GM12878 (cell line): ENCODE data around the gene UQCRC1. TPM values are rescaled to one million over a fixed set of nuclear protein-coding genes. Genes with fewer than 3 reads are reported as not detected.

Experiments
- ATAC-seq: fragments of 200-7000 bp; cut with Tn5 transposase; 3 replicates; pipeline ENCODE4 v1.9.1; 2020; ENCODE audit warnings: mild to moderate bottlenecking, moderate library complexity
- BruUV-seq: library from RNA; stranded (reverse); fragments of 400-500 nt; replicated peaks from 2 replicates; lab custom pipeline; 2021; lab: Mats Ljungman, UMichigan
- CTCF ChIA-PET: fragments of 300-600 bp; sonication (Branson Sonifier 250); formaldehyde crosslinking; extraction: SDS; loops from one replicate; lab custom pipeline; 2021; ENCODE audit warnings: inconsistent platforms; lab: Yijun Ruan, JAX
- POLR2A ChIA-PET: fragments of 350-600 bp; formaldehyde crosslinking; extraction: SDS; loops from one replicate; lab custom pipeline; 2021; ENCODE audit warnings: inconsistent platforms; lab: Charles Lee
- RAD21 ChIA-PET: fragments of 300-600 bp; sonication (Branson Sonifier 250); formaldehyde crosslinking; loops from one replicate; lab custom pipeline; 2023; ENCODE audit warnings: antibody characterized with exemption; ENCODE audit not compliant: unreplicated experiment; lab: Charles Lee
- SMC1A ChIA-PET: fragments of 300-600 bp; sonication (Branson Sonifier 250); formaldehyde crosslinking; loops from one replicate; lab custom pipeline; 2023; ENCODE audit not compliant: unreplicated experiment, uncharacterized antibody; lab: Charles Lee
- DNase-seq: peaks from one replicate; pipeline ENCODE4 v3.0.0-alpha.2; 2011; ENCODE audit warnings: low read depth, low spot score
- FAIRE-seq: peaks from 3 replicates; lab custom pipeline; 2011; peaks lifted over from hg19 to GRCh38; lab: Jason Lieb, UNC
- H2AFZ ChIP-seq: 2 replicates; pipeline ENCODE4 v1.6.0; 2011; ENCODE audit warnings: low read depth, low read length, control low read depth; ENCODE audit not compliant: control insufficient read depth
- H3K27ac ChIP-seq: 2 replicates; pipeline ENCODE4 v1.5.1; 2011; ENCODE audit warnings: control low read depth; ENCODE audit not compliant: control insufficient read depth, insufficient read depth
- H3K27me3 ChIP-seq, 2 experiments: replicated peaks in 1 of 2; 2 replicates each; pipeline versions ENCODE4 v1.6.0 to v1.6.1; 2011; ENCODE audit warnings: low read length in 1 of 2; ENCODE audit not compliant: control insufficient read depth in 2 of 2, insufficient read depth in 2 of 2
- H3K36me3 ChIP-seq, 2 experiments: 2 replicates each; pipeline ENCODE4 v1.5.1; 2011; ENCODE audit warnings: low read length in 1 of 2; ENCODE audit not compliant: control insufficient read depth in 2 of 2, insufficient read depth in 2 of 2
- H3K4me1 ChIP-seq: 2 replicates; pipeline ENCODE4 v1.6.1; 2011; ENCODE audit warnings: mild to moderate bottlenecking, low read length, moderate library complexity, mixed read lengths; ENCODE audit not compliant: control insufficient read depth, insufficient read depth
- H3K4me2 ChIP-seq: 2 replicates; pipeline ENCODE4 v1.6.0; 2011; ENCODE audit warnings: control low read depth; ENCODE audit not compliant: control insufficient read depth, insufficient read depth
- H3K4me3 ChIP-seq: fragments of 200-600 bp; sonication (generic); 2 replicates; pipeline ENCODE4 v1.5.1; 2016
- H3K79me2 ChIP-seq: 2 replicates; pipeline ENCODE4 v1.6.0; 2011; ENCODE audit warnings: low read length; ENCODE audit not compliant: control insufficient read depth, insufficient read depth
- H3K9ac ChIP-seq: 2 replicates; pipeline ENCODE4 v1.8.0; 2011; ENCODE audit warnings: low read length, control low read depth, mixed read lengths; ENCODE audit not compliant: control insufficient read depth, insufficient read depth
- H3K9me3 ChIP-seq: replicated peaks from 3 replicates; pipeline ENCODE4 v1.5.1; 2011; ENCODE audit warnings: mild to moderate bottlenecking, low read length; ENCODE audit not compliant: control insufficient read depth, insufficient read depth
- H4K20me1 ChIP-seq: 2 replicates; pipeline ENCODE4 v1.6.0; 2011; ENCODE audit not compliant: control insufficient read depth, insufficient read depth
- CEBPB ChIP-seq, 2 experiments: fragments of 150-350 bp in 1 of 2; IDR thresholded peaks; 2 replicates each; pipeline ENCODE4 v1.6.1; 2012 to 2014; ENCODE audit warnings: low read depth in 2 of 2, low read length in 2 of 2, borderline replicate concordance in 1 of 2, inconsistent platforms in 1 of 2
- CHD2 ChIP-seq: IDR thresholded peaks from 2 replicates; pipeline ENCODE4 v1.6.1; 2011; ENCODE audit warnings: low read depth, low read length, improper control_type of control experiment, borderline replicate concordance
- CREM ChIP-seq: IDR thresholded peaks from 2 replicates; pipeline ENCODE4 v1.6.1; 2014; ENCODE audit warnings: antibody characterized with exemption, low read depth
- FOS ChIP-seq: IDR thresholded peaks from 3 replicates; pipeline ENCODE4 v1.6.1; 2011; ENCODE audit warnings: borderline replicate concordance; ENCODE audit not compliant: insufficient read length; ENCODE audit errors: extremely low read depth
- GATAD2B ChIP-seq: fragments of 450-650 bp; conservative IDR thresholded peaks from 2 replicates; pipeline ENCODE4 v1.6.1; 2017; ENCODE audit warnings: low read depth, mild to moderate bottlenecking, moderate library complexity
- IRF4 ChIP-seq: IDR thresholded peaks from 2 replicates; pipeline ENCODE4 v1.6.1; 2011; ENCODE audit warnings: low read depth, low read length
- PML ChIP-seq: IDR thresholded peaks from 2 replicates; pipeline ENCODE4 v1.6.1; 2012; ENCODE audit warnings: low read length, inconsistent platforms
- POU2F2 ChIP-seq: IDR thresholded peaks from 3 replicates; pipeline ENCODE4 v1.6.1; 2011; ENCODE audit warnings: low read depth, mild to moderate bottlenecking, low read length, borderline replicate concordance
- RAD51 ChIP-seq: fragments of 450-650 bp; IDR thresholded peaks from 2 replicates; pipeline ENCODE4 v1.6.1; 2016; ENCODE audit warnings: moderate library complexity, mild to moderate bottlenecking, inconsistent platforms
- REST ChIP-seq: IDR thresholded peaks from 2 replicates; pipeline ENCODE4 v1.6.1; 2012; ENCODE audit warnings: mild to moderate bottlenecking, low read depth, low read length
- SMARCA5 ChIP-seq: fragments of 450-650 bp; IDR thresholded peaks from 2 replicates; pipeline ENCODE4 v1.6.1; 2017; ENCODE audit warnings: mild to moderate bottlenecking
- SPI1 ChIP-seq: IDR thresholded peaks from 2 replicates; pipeline ENCODE4 v1.6.1; 2011; ENCODE audit warnings: low read depth, mild to moderate bottlenecking, low read length, moderate library complexity, borderline replicate concordance; ENCODE audit not compliant: insufficient read depth
- YBX1 ChIP-seq: fragments of 450-650 bp; IDR thresholded peaks from 2 replicates; pipeline ENCODE4 v1.6.1; 2016; ENCODE audit warnings: antibody characterized with exemption
- ZNF207 ChIP-seq: fragments of 450-650 bp; IDR thresholded peaks from 2 replicates; pipeline ENCODE4 v1.6.1; 2014; ENCODE audit warnings: antibody characterized with exemption, mild to moderate bottlenecking, borderline replicate concordance
- WGBS: methylation state at CpG from one replicate; pipeline ENCODE4 v1.1.6; 2016; ENCODE audit warnings: low lambda C conversion rate; ENCODE audit not compliant: insufficient replicate concordance, insufficient coverage; ENCODE audit errors: missing lambda C conversion rate; 5-methylcytosine and 5-hydroxymethylcytosine counted together
- in situ Hi-C: fragments of 300-500 bp; cut with MboI; formaldehyde crosslinking; loops from 9 replicates; pipeline ENCODE4 v1.14.3; 2018; ENCODE audit warnings: mixed read lengths
- intact Hi-C: fragments of 100-400 bp; cut with micrococcal nuclease; formaldehyde crosslinking; loops from one replicate; pipeline ENCODE4 v1.14.2; 2022; ENCODE audit not compliant: unreplicated experiment
- polyA plus RNA-seq, 11 experiments: library from polyadenylated mRNA; depleted of rRNA in 4 of 11; unstranded in 6 of 11; stranded (reverse) in 5 of 11; fragments of >200 nt; fragmentation: Nextera tagmentation in 4 of 11; fragmentation: Illumina TruSeq in 1 of 11; extraction: Ambion mirVana in 4 of 11; extraction: Trizol in 1 of 11; gene quantifications; 1 replicate in 1 of 11; 2 replicates in 10 of 11; pipeline versions ENCODE4 v1.2.1 to v1.2.3, GENCODE V29; 2011 to 2016; ENCODE audit warnings: inconsistent platforms in 2 of 11, missing spikeins in 2 of 11, low read depth in 1 of 11
- total RNA-seq, 4 experiments: library from RNA; depleted of rRNA in 3 of 4; stranded (reverse); fragments of >200 nt in 3 of 4; fragmentation: Illumina TruSeq in 1 of 4; extraction: Trizol in 1 of 4; gene quantifications; 2 replicates each; pipeline versions ENCODE4 v1.2.1 to v1.2.3, GENCODE V29; 2013 to 2021
- TF ChIP-seq, protein P1 (sequence below): fragments of 450-650 bp; IDR thresholded peaks from 2 replicates; pipeline ENCODE4 v1.6.1; 2017; ENCODE audit warnings: mild to moderate bottlenecking, low read depth, inconsistent platforms; ENCODE audit not compliant: poor library complexity, severe bottlenecking
- TF ChIP-seq, protein P2 (sequence below): fragments of 450-650 bp; conservative IDR thresholded peaks from 2 replicates; pipeline ENCODE4 v1.6.1; 2017; ENCODE audit warnings: mild to moderate bottlenecking, moderate library complexity

Gene UQCRC1
- total and polyA plus RNA-seq, 10 of the 15 experiments (the other 5 are each of a cell fraction or from before 2014, with no cell fraction given): 116 to 426 (median 228) TPM

DNA sequence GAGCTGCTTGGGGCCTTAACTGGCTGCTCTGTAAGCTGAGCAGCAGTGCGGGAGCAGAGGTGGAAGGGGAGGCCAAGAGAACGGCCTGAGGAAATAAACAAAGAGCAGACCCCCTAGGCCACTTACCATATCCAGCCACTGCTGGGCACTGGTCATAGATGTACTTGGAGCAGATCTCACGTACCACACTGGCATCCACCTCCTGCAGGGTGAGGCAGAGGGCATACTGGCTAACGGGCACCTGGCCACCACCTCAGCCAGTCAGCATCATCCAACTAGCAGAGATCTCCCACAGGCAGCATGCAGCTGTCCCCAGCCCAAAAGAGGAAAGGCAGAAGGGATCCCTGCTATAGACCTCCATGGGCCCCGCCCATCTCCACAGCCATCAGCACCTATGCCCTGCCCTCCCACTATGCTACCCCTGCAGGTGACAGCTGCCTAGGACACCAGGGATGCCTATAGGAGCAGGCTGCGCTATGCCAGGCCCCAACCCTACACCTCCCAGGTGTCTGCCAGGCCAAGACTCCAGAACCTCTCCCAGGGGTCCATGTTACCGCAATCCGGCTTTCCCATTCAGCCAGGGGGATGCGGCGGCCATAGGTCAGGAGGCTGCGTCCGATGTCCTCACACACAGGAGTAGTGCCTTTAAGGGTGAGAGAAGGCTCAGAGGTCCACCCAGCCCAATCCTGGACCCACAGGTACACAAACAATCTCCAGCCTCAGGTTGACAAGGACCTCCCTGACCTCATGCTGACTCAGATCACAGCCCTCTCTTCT, 9.7 kb downstream of the UQCRC1 start:
- H3K27ac ChIP-seq: no peak overlapping the region
- in situ Hi-C loops (no loop called here), intact Hi-C loops (no loop called here)
- FAIRE-seq (no peak), ATAC-seq (no peak), DNase-seq (no peak)
- no peaks in the 10 kb centered on the region for H3K79me2 ChIP-seq
- no peak overlapping the region for H2AFZ ChIP-seq
- no peaks in the 10 kb centered on the region for H3K9me3 ChIP-seq
- ChIA-PET SMC1A (no interaction called here), POLR2A (no interaction called here), CTCF (no interaction called here), RAD21 (no interaction called here)
- no TSS peak for BruUV-seq
- peaks cover 34 to 44% of the 10 kb centered on the region in 2 experiments for H3K36me3 ChIP-seq
- H3K27me3 ChIP-seq: peaks cover 0 to 2% of the 10 kb centered on the region in 2 experiments; a peak in 1 of 4 replicates
- no peaks in the 10 kb centered on the region; the same call in 1 of the 2 replicates for H3K4me1 ChIP-seq
- peaks cover 4% of the 10 kb centered on the region; the same call in 1 of the 2 replicates for H4K20me1 ChIP-seq
- no peak overlapping the region for H3K4me3 ChIP-seq
- no peak overlapping the region for H3K9ac ChIP-seq
- H3K4me2 ChIP-seq: no peak overlapping the region
- WGBS: 97% methylated on average over 12 of the region's 12 CpGs
- TF ChIP-seq ZNF207 (no peak), CREM (no peak), RAD51 (no peak), IRF4 (no peak), SMARCA5 (no peak), SPI1 (no peak), POU2F2 (no peak), PML (no peak), GATAD2B (no peak), YBX1 (no peak), FOS (no peak), CEBPB (IDR thresholded peaks at IDR 0.05; ENCODE audit: borderline replicate concordance in 1 of 2, low read depth in 2 of 2, low read length in 2 of 2) (no peak), REST (no peak), CHD2 (no peak)
- TF ChIP-seq, protein P1, sequence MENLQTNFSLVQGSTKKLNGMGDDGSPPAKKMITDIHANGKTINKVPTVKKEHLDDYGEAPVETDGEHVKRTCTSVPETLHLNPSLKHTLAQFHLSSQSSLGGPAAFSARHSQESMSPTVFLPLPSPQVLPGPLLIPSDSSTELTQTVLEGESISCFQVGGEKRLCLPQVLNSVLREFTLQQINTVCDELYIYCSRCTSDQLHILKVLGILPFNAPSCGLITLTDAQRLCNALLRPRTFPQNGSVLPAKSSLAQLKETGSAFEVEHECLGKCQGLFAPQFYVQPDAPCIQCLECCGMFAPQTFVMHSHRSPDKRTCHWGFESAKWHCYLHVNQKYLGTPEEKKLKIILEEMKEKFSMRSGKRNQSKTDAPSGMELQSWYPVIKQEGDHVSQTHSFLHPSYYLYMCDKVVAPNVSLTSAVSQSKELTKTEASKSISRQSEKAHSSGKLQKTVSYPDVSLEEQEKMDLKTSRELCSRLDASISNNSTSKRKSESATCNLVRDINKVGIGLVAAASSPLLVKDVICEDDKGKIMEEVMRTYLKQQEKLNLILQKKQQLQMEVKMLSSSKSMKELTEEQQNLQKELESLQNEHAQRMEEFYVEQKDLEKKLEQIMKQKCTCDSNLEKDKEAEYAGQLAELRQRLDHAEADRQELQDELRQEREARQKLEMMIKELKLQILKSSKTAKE: no peak
- TF ChIP-seq, protein P2, sequence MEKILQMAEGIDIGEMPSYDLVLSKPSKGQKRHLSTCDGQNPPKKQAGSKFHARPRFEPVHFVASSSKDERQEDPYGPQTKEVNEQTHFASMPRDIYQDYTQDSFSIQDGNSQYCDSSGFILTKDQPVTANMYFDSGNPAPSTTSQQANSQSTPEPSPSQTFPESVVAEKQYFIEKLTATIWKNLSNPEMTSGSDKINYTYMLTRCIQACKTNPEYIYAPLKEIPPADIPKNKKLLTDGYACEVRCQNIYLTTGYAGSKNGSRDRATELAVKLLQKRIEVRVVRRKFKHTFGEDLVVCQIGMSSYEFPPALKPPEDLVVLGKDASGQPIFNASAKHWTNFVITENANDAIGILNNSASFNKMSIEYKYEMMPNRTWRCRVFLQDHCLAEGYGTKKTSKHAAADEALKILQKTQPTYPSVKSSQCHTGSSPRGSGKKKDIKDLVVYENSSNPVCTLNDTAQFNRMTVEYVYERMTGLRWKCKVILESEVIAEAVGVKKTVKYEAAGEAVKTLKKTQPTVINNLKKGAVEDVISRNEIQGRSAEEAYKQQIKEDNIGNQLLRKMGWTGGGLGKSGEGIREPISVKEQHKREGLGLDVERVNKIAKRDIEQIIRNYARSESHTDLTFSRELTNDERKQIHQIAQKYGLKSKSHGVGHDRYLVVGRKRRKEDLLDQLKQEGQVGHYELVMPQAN: no peak
